Endothelial cell of umbilical vein (primary cell): ENCODE measurements around the gene PLXNA4. TPM values are rescaled to one million over a fixed set of nuclear protein-coding genes. Genes with fewer than 3 reads are reported as not detected.
A peak's percentile ranks its signal among the peaks of the same experiment; 100 is the strongest.

Experiments used
- BruUV-seq: library from RNA; stranded (reverse); fragments of 400-500 nt; replicated peaks from 2 replicates; lab custom pipeline; 2021; lab: Mats Ljungman, UMichigan
- CTCF ChIA-PET: fragments of 300-600, 350-600 bp; sonication (Branson Sonifier 250); formaldehyde crosslinking; loops from one replicate; lab custom pipeline; 2021; ENCODE audit warnings: antibody characterized with exemption, inconsistent platforms; lab: Charles Lee
- POLR2A ChIA-PET: fragments of 300-600, 350-600 bp; sonication (Branson Sonifier 250); formaldehyde crosslinking; loops from one replicate; lab custom pipeline; 2021; ENCODE audit warnings: antibody characterized with exemption, inconsistent platforms; lab: Charles Lee
- DNase-seq: peaks from one replicate; pipeline ENCODE4 v3.0.0-alpha.2; 2011; ENCODE audit warnings: low read depth, low spot score
- FAIRE-seq: peaks from 2 replicates; lab custom pipeline; 2011; peaks lifted over from hg19 to GRCh38; lab: Jason Lieb, UNC
- H2AFZ ChIP-seq: 2 replicates; pipeline ENCODE4 v1.6.0; 2012; ENCODE audit warnings: low read depth, low read length, control low read depth, inconsistent platforms
- H3K27ac ChIP-seq: 2 replicates; pipeline ENCODE4 v1.5.1; 2011; ENCODE audit warnings: low read depth, mild to moderate bottlenecking, control low read depth, low read length, moderate library complexity; ENCODE audit not compliant: insufficient read depth
- H3K27me3 ChIP-seq, 2 experiments: 2 replicates each; pipeline versions ENCODE4 v1.6.0 to v1.6.1; 2011; ENCODE audit warnings: low read length in 2 of 2, mixed read lengths in 1 of 2; ENCODE audit not compliant: control insufficient read depth in 2 of 2, insufficient read depth in 2 of 2
- H3K36me3 ChIP-seq, 2 experiments: 2 replicates in 1 of 2; 3 replicates in 1 of 2; pipeline ENCODE4 v1.5.1; 2011; ENCODE audit warnings: low read length in 2 of 2, mild to moderate bottlenecking in 1 of 2, moderate library complexity in 1 of 2; ENCODE audit not compliant: control insufficient read depth in 2 of 2, insufficient read depth in 2 of 2; ENCODE audit errors: extremely low read depth in 1 of 2
- H3K4me1 ChIP-seq: 3 replicates; pipeline ENCODE4 v1.5.1; 2011; ENCODE audit warnings: mild to moderate bottlenecking, low read length; ENCODE audit not compliant: control insufficient read depth, insufficient read depth; ENCODE audit errors: extremely low read depth
- H3K4me2 ChIP-seq: 2 replicates; pipeline ENCODE4 v1.6.1; 2011; ENCODE audit warnings: low read length, control low read depth, mixed read lengths; ENCODE audit not compliant: insufficient read depth
- H3K4me3 ChIP-seq, 3 experiments: fragments of 200-600 bp in 1 of 3; sonication (generic), shearing (Covaris generic) in 1 of 3; replicated peaks in 1 of 3; 2 replicates each; pipeline ENCODE4 v1.5.1; 2011 to 2016; ENCODE audit warnings: control low read depth in 3 of 3, low read length in 3 of 3, mild to moderate bottlenecking in 2 of 3, inconsistent platforms in 1 of 3, low read depth in 1 of 3, moderate library complexity in 1 of 3; ENCODE audit not compliant: insufficient read depth in 1 of 3
- H3K79me2 ChIP-seq: 2 replicates; pipeline ENCODE4 v1.6.0; 2012; ENCODE audit warnings: low read length, inconsistent platforms; ENCODE audit not compliant: control insufficient read depth, insufficient read depth
- H3K9ac ChIP-seq: replicated peaks from 2 replicates; pipeline ENCODE3; 2011; ENCODE audit warnings: low read length, control low read depth; ENCODE audit not compliant: insufficient read depth; ENCODE audit errors: extremely low read depth
- H3K9me1 ChIP-seq: replicated peaks from 3 replicates; pipeline ENCODE4 v1.6.0; 2011; ENCODE audit warnings: mild to moderate bottlenecking, low read length; ENCODE audit not compliant: control insufficient read depth, insufficient read depth; ENCODE audit errors: extremely low read depth
- H3K9me3 ChIP-seq: replicated peaks from 2 replicates; pipeline ENCODE4 v1.5.1; 2012; ENCODE audit warnings: low read length, inconsistent platforms; ENCODE audit not compliant: control insufficient read depth, insufficient read depth
- H4K20me1 ChIP-seq: replicated peaks from 2 replicates; pipeline ENCODE3; 2011; ENCODE audit warnings: mild to moderate bottlenecking, low read length; ENCODE audit not compliant: control insufficient read depth, insufficient read depth; ENCODE audit errors: extremely low read depth
- CTCF ChIP-seq, 2 donors: IDR thresholded peaks; 1 replicate in 1 of 2; 2 replicates in 1 of 2; pipeline ENCODE4 v1.5.1; 2011; ENCODE audit warnings: low read length in 2 of 2, mild to moderate bottlenecking in 2 of 2, moderate library complexity in 2 of 2, control low read depth in 1 of 2, inconsistent platforms in 1 of 2, low read depth in 1 of 2; ENCODE audit not compliant: insufficient read depth in 1 of 2; ENCODE audit errors: extremely low read depth in 1 of 2
- EZH2 ChIP-seq: IDR thresholded peaks from 2 replicates; pipeline ENCODE4 v1.6.1; 2012; ENCODE audit warnings: borderline replicate concordance, low read depth, mild to moderate bottlenecking, moderate library complexity, low read length, inconsistent platforms; ENCODE audit not compliant: severe bottlenecking
- FOS ChIP-seq: IDR thresholded peaks from 2 replicates; pipeline ENCODE4 v1.6.1; 2011; ENCODE audit warnings: mild to moderate bottlenecking, low read length, moderate library complexity, borderline replicate concordance; ENCODE audit not compliant: insufficient read depth
- GATA2 ChIP-seq: IDR thresholded peaks from 2 replicates; pipeline ENCODE4 v1.7.0; 2011; ENCODE audit warnings: low read depth, mild to moderate bottlenecking, moderate library complexity, mixed read lengths, low read length; ENCODE audit not compliant: insufficient read length, insufficient read depth
- JUN ChIP-seq: IDR thresholded peaks from 2 replicates; pipeline ENCODE4 v1.6.1; 2011; ENCODE audit warnings: borderline replicate concordance, low read depth; ENCODE audit not compliant: insufficient read length, insufficient read depth
- MAX ChIP-seq: IDR thresholded peaks from 2 replicates; pipeline ENCODE4 v1.6.1; 2011; ENCODE audit not compliant: insufficient read depth, insufficient read length
- MYC ChIP-seq: IDR thresholded peaks from one replicate; pipeline ENCODE4 v1.6.1; 2011; ENCODE audit warnings: mild to moderate bottlenecking, low read depth, low read length
- POLR2A ChIP-seq: IDR thresholded peaks from 2 replicates; pipeline ENCODE4 v1.6.1; 2012; ENCODE audit warnings: low read depth, mild to moderate bottlenecking, control low read depth, low read length
- POLR2AphosphoS5 ChIP-seq: IDR thresholded peaks from 2 replicates; pipeline ENCODE4 v1.6.1; 2012; ENCODE audit warnings: low read depth, mild to moderate bottlenecking, control low read depth, low read length, moderate library complexity; ENCODE audit not compliant: insufficient read depth
- dilution Hi-C: fragments of 300-500 bp; cut with MboI; formaldehyde crosslinking; loops from one replicate; pipeline ENCODE4 v1.15.0; 2019; ENCODE audit warnings: low sequenced_read_pairs; ENCODE audit not compliant: extremely low pct_ligation_motif_present
- intact Hi-C: fragments of 100-400 bp; cut with micrococcal nuclease; formaldehyde crosslinking; loops from one replicate; pipeline ENCODE4 v1.10.0; 2022
- polyA plus RNA-seq, 4 experiments: library from polyadenylated mRNA; depleted of rRNA in 3 of 4; stranded (reverse) in 3 of 4; unstranded in 1 of 4; fragments of >200 nt; gene quantifications; 2 replicates each; pipeline versions ENCODE4 v1.2.1 to v1.2.3, GENCODE V29; 2011 to 2012; ENCODE audit warnings: missing spikeins in 1 of 4
- total RNA-seq: library from RNA; stranded (reverse); gene quantifications from 2 replicates; pipeline ENCODE4 v1.2.3, GENCODE V29; 2021

The PLXNA4 gene
- total and polyA plus RNA-seq, 2 donors (not counting 3 experiments of a cell fraction or from before 2014, with no cell fraction given), result 12.1 to 20.4 TPM

GRCh38 chr7:132419542-132419941 is 156.7 kb downstream of the PLXNA4 start:
- no peaks in the 10 kb centered on the region for H4K20me1 ChIP-seq
- H3K9me3 ChIP-seq, result no peaks in the 10 kb centered on the region
- DNase-seq (peak; percentile 96), FAIRE-seq (peak; percentile 96)
- ChIA-PET POLR2A (interaction anchor here (0.8 kb wide), 1 partner anchor 11 kb away, joined by 3 read pairs; no protein-coding TSS in a partner anchor), CTCF (interaction anchor here (0.8 to 2.7 kb wide), 9 partner anchors 11 to 161 kb away, joined by 3 to 14 read pairs (median 4); partner anchors contain the start of gene PLXNA4)
- no peaks in the 10 kb centered on the region for H3K9me1 ChIP-seq
- H2AFZ ChIP-seq, result no peak overlapping the region
- peaks cover 57% of the 10 kb centered on the region for H3K4me1 ChIP-seq
- H3K79me2 ChIP-seq, result no peaks in the 10 kb centered on the region
- H3K9ac ChIP-seq, result peak overlapping the region; percentile 53
- intact Hi-C loops (loop anchor here (1.0 to 2.0 kb wide), 4 partner anchors 11 to 83 kb away; no protein-coding TSS in a partner anchor), dilution Hi-C loops (no loop called here)
- TF ChIP-seq GATA2 (peak; percentile 90), FOS (peak; percentile 38), MYC (no peak), POLR2A (peak; percentile 81), CTCF (IDR thresholded peaks at IDR 0.05; ENCODE audit: extremely low read depth in 1 of 2, insufficient read depth in 1 of 2, low read depth in 1 of 2, low read length in 2 of 2) (no peak), JUN (peak; percentile 60), POLR2AphosphoS5 (peak; percentile 81), MAX (no peak), EZH2 (no peak)
- H3K27me3 ChIP-seq, result no peaks in the 10 kb centered on the region
- H3K27ac ChIP-seq, result peak overlapping the region; percentile 87
- BruUV-seq, result no TSS peak
- no peak overlapping the region for H3K4me3 ChIP-seq
- H3K4me2 ChIP-seq, result peak overlapping the region; percentile 62
- no peaks in the 10 kb centered on the region for H3K36me3 ChIP-seq
